Stimulated activated CD8-positive, alpha-beta memory T cell treated with anti-CD3 and anti-CD28 coated beads, Interleukin-7, amount 100 ng/mL, for 1 hour (primary cell): Measurements from ENCODE around the gene SMC1A.
"Not testable (repeated sequence)": the region's sequence is repeated elsewhere in the genome, so short reads cannot be mapped to it uniquely, and the experiment has no call there.

Experiments used
- DNase-seq, 2 donors: peaks; one replicate each; pipeline ENCODE4 v3.0.0-alpha.2; 2020; ENCODE audit warnings: low read depth in 2 of 2

SMC1A gene

GRCh38 chrX:53422861-53423306 is 430 bp upstream of the SMC1A start, which contains the start of gene RIBC1:
Gene RIBC1 (plus strand): TSS chrX:53422873. CDS start chrX:53426277, 3,404 bp downstream.
- DNase-seq = no peak

DNA sequence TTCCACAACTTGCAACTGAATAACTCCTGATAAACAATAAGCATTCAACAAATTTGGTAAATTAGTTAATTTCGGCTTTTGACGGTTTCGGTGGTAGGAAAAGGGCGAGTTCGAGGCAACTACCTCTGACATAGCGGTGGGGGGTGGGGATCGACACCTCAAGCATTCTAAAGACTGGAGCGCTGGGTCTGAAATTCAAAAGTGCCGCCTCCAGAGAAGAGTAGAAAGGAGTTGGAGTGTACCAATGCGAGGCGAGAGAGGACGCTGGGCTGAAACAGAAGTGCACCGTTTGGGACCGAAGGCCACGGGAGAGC is 725 bp downstream of the SMC1A start:
- no peak for DNase-seq

GRCh38 chrX:53421125-53421524 is 1.3 kb downstream of the SMC1A start:
- DNase-seq = no peak

DNA sequence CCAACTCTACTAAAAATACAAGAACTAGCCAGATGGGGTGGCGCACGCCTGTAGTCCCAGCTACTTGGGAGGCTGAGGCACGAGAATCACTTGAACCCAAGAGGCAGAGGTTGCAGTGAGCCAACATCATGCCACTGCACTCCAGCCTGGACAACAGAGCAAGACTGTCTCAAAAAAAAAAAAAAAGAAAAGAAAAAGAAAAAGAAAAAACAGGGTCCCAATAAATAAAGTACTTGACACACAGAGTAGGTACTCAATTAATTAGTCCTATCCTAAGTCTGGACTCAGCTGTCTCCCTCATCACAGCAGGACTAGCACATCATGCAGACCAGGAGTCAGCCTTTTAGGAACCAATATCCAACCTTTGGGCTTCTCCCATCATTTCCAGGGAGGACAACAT is 2.1 kb downstream of the SMC1A start:
- not testable (repeated sequence) for DNase-seq

DNA sequence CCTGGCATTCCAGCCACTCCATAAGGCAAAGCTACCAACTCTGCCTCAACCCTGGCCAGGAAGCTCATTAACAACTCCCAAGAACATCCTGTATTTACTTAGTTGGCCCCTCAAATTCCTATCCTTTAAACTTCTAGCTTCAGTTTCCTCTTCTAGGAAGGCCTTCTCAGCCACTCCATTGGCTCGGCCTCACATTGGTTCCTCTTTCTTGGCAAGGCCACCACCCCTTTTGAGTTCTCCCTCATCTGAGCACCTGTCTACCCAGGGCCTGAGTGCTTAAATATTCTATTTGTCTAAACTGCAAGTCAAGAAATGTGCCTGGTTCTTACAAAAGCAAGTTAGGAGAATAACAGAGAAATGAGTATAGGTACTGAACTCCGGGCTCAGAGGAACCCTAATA is 10.0 kb downstream of the SMC1A start:
- DNase-seq = no peak

DNA sequence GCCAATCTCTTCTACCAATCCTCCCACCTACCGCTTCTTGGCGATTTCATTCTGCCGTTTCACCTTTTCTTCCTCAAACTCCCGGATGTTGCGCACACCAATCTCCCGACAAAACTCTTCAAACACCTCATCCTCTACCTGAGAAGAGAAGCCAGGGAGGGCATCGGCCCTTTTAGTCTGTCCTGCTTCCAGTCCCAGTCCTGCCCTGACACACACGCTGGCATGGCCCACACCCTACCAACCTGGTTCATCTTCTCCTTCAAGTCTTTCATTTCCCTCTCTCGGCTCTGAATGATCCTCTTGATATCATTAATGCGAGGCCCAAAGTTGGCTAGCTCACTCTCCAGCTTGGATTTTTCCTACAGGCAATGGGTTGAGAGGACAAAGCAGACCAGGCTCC is 18.9 kb downstream of the SMC1A start:
- DNase-seq = no peak

DNA sequence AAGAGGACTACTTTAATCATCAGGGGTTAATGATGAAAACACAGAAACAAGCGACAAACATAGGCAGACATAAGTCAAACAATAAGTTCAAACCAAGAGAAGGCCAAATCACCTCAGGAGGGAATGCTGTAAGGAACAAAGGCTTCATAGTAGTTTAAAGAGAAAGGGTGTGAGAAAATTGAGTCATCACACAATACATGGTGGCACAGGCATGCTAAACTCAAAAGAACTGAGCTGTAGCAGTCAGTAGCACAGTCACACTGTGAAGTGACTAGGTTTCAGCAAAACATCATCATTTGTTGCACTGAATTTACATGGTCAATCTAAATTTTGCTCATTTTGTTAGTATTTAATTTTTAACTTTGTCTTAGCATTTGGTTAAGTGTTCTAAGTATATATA is 24.2 kb downstream of the SMC1A start:
- DNase-seq = no peak

- DNase-seq = no peak
Observed at GRCh38 chrX:53395605-53396298, 26.7 kb downstream of the SMC1A start.

- no peak for DNase-seq
Observed at GRCh38 chrX:53383376-53384076, 38.9 kb downstream of the SMC1A start.

DNA sequence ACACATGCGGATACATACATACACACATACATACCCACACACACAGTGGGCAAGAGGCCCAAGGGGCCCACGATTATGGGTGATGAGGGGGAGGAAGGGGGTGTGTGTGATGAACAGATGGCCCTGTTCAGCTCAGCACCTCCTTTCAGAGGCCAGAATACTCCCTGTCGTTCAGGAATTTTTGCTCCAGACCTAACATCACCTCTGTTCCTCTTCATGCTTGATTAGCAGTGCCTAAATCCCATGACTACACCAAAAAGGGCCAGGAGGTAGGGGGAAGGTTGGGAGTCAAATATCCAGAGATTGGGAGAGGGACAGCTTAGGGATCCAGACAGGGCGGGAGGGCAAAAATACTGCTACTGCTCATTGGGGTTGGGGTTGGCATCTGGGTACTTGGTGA is 42.7 kb downstream of the SMC1A start:
- DNase-seq = no peak

- no peak for DNase-seq
Observed at GRCh38 chrX:53379008-53379710, 43.3 kb downstream of the SMC1A start.

DNA sequence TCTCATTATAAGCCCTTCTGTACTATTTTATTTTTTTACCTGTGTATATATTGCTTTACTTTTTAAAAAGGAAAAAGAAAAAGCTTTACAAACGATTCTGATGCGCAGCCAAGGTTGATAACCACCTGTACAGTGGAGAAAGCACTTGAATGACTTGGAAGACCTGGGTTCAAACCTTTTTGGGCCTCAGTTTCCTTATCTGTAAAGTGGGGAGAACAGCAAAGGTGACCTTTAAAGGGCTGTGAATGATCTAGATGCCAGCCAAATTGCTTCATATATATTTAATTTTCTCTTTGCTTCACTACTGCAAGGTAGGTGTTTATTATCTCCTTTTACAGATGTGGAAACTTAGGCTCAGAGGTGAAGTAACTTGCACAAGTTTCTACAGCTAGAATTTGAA is 45.0 kb downstream of the SMC1A start:
- no peak for DNase-seq

DNA sequence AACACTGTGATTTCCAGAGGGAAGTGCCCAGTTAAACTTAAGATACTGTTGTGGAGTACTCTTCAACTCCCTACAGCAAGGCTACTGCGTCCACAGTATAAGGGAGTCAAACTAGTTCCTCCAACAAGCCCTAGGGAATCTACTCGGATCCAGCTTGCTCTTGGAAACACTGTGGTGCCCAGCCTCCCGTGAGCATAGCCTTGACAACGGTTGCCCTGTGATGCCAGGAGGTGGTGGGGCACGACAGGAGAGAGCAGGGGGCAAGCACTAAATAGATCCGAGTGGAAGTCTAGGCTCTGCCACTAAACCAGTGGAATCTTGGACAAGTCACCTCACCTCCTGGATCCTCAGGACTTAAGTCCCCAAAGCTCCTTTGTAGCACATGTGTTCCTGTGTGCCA is 45.6 kb downstream of the SMC1A start:
- DNase-seq = no peak

DNA sequence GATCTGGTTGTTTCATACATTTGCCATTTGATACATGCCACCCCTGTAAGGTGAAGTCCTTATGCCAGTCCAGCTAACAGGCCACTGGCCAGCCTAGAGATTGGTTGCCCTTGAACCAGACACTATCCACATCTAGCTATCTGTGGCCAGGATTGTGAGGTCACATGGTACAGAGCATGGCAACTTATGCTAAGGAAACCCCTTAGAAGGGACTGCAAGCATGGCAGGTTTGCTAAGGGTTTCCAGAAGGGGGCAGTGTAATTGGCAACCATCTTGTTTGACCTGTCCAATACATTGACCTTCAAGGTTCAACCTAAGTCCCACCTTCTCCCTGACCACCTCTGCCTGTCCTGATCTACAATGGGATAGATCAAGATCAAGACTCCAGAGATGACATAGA is 47.5 kb downstream of the SMC1A start:
- no peak for DNase-seq

DNA sequence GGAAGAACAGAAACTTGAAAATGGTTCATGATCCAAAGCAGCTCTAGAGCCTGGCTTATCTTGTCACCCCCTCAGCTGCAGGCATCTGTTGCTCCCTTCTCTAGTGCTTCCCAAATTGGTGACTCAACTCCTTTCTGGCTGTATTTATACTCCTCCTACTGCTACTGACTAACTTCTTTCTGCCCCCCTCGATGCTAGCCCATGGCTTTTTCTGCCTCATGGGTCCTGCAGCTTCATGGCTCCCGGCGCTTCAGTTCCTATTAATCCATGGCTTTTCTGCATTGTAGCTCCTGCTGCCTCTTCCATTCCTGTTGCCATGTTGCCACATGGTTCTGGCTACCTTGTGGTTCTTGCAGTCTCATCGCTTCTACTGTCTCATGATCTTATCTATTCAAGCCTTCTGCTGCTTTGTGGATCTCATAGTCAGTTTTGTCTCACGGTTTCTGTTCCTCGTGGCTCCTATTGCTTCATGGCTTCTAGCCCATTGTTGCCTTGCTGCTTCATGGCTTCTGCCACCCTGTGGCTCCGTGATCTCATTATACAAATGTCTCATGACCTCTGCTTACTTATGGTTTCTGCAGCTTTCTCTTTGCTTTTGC is 48.1 kb downstream of the SMC1A start:
- no peak for DNase-seq

GRCh38 chrX:53373307-53373706 is 49.1 kb downstream of the SMC1A start:
- no peak for DNase-seq

DNA sequence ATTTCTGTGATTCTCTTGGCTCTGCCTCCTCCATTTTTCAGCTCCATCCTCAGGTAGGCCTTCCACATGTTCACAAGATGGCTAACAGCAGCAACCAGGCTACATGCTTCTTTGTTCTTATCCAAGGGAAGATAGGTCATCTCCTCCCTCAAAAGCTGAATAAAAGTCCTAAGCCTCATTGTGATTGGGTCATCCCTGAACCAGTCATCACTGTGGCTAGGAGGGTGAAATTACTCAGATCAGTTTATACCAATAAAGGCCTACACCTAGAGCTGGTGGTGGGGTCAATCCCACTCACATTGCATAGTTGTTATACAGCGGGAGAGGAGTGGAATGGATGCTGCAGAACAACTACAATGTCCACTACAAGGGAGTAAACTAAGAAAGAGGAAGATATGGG is 56.0 kb downstream of the SMC1A start:
- not testable (repeated sequence) for DNase-seq

GRCh38 chrX:53362449-53362848 is 60.0 kb downstream of the SMC1A start:
- no peak for DNase-seq

GRCh38 chrX:53357799-53358530 is 64.5 kb downstream of the SMC1A start:
- DNase-seq = no peak

DNA sequence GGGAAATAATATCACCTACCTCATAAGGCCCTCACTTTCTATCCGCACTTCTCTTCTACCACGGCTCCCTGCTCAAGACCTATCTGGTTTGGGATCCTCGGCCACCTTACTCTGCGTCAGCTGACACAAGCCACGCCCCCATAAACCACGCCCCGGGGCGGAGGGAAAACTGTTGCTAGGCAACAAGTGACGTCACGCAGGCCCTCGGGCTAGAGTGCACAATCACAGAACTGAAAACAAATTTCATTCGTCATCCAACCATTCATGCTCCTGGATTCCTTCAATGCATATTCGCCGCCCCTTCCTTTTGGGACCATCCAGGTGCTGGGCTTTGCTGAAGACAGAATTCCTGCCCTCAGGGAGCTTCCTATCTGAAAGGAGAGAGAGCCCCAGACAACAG is 66.3 kb downstream of the SMC1A start:
- no peak for DNase-seq

GRCh38 chrX:53354669-53355068 is 67.8 kb downstream of the SMC1A start:
- DNase-seq = no peak

GRCh38 chrX:53347948-53348347 is 74.5 kb downstream of the SMC1A start:
- DNase-seq = no peak
